GM23248 (cell line): Measurements from ENCODE around the gene SLC6A11. TPM values are rescaled to one million over a fixed set of nuclear protein-coding genes. Genes with fewer than 3 reads are reported as not detected.

Experiments
- DNase-seq: peaks from one replicate; pipeline ENCODE4 v3.0.0-alpha.2; 2015
- H2AFZ ChIP-seq: fragments of 200-600 bp; sonication (generic); 2 replicates; pipeline ENCODE4 v1.6.1; 2016; ENCODE audit warnings: antibody characterized with exemption
- H3F3A ChIP-seq: fragments of 200-600 bp; sonication (generic); 2 replicates; pipeline ENCODE4 v1.6.1; 2016; ENCODE audit warnings: mild to moderate bottlenecking, antibody characterized with exemption, mixed run types; ENCODE audit not compliant: insufficient read depth
- H3K27ac ChIP-seq: fragments of 200-600 bp; sonication (generic); 2 replicates; pipeline ENCODE4 v1.5.1; 2016; ENCODE audit warnings: mild to moderate bottlenecking
- H3K27me3 ChIP-seq: fragments of 200-600 bp; sonication (generic); replicated peaks from 2 replicates; pipeline ENCODE4 v1.6.1; 2016; ENCODE audit warnings: mild to moderate bottlenecking; ENCODE audit not compliant: insufficient read depth
- H3K36me3 ChIP-seq: fragments of 200-600 bp; sonication (generic); 2 replicates; pipeline ENCODE4 v1.6.1; 2016; ENCODE audit warnings: low read depth, mild to moderate bottlenecking
- H3K4me1 ChIP-seq: fragments of 200-600 bp; sonication (generic); 2 replicates; pipeline ENCODE4 v1.6.1; 2016; ENCODE audit warnings: mild to moderate bottlenecking; ENCODE audit not compliant: insufficient read depth
- H3K4me2 ChIP-seq: fragments of 200-600 bp; sonication (generic); one replicate; pipeline ENCODE4 v1.6.1; 2016; ENCODE audit warnings: mild to moderate bottlenecking; ENCODE audit not compliant: unreplicated experiment
- H3K4me3 ChIP-seq: fragments of 200-600 bp; sonication (generic); 2 replicates; pipeline ENCODE4 v1.5.1; 2016; ENCODE audit warnings: mild to moderate bottlenecking
- H3K79me2 ChIP-seq: fragments of 200-600 bp; sonication (generic); 2 replicates; pipeline ENCODE4 v1.6.1; 2016; ENCODE audit warnings: mild to moderate bottlenecking; ENCODE audit not compliant: insufficient read depth
- H3K9ac ChIP-seq: fragments of 200-600 bp; sonication (generic); 2 replicates; pipeline ENCODE4 v1.6.1; 2016; ENCODE audit warnings: mild to moderate bottlenecking
- H3K9me2 ChIP-seq: fragments of 200-600 bp; sonication (generic); 2 replicates; pipeline ENCODE4 v1.6.1; 2016; ENCODE audit warnings: mixed run types, mild to moderate bottlenecking, moderate library complexity; ENCODE audit not compliant: insufficient read depth
- H3K9me3 ChIP-seq: fragments of 200-600 bp; sonication (generic); one replicate; pipeline ENCODE4 v1.6.1; 2017; ENCODE audit warnings: low read depth
- H4K20me1 ChIP-seq: fragments of 200-600 bp; sonication (generic); 2 replicates; pipeline ENCODE4 v1.6.0; 2016; ENCODE audit not compliant: insufficient read depth
- EZH2 ChIP-seq: fragments of 200-600 bp; sonication (generic); IDR thresholded peaks from 2 replicates; pipeline ENCODE4 v1.6.1; 2018; ENCODE audit warnings: antibody characterized with exemption, mild to moderate bottlenecking; ENCODE audit not compliant: insufficient read depth, poor library complexity, severe bottlenecking
- EZH2phosphoT487 ChIP-seq: fragments of 200-600 bp; sonication (generic); IDR thresholded peaks from 2 replicates; pipeline ENCODE4 v1.6.1; 2018; ENCODE audit warnings: antibody characterized with exemption, moderate library complexity, mild to moderate bottlenecking, low read depth; ENCODE audit not compliant: insufficient read depth
- WGBS, 2 experiments: methylation state at CpG; one replicate each; pipeline ENCODE4 v1.1.6; 2015 to 2017; ENCODE audit warnings: low lambda C conversion rate in 2 of 2, low coverage in 1 of 2; ENCODE audit errors: missing lambda C conversion rate in 2 of 2; 5-methylcytosine and 5-hydroxymethylcytosine counted together
- in situ Hi-C: fragments of 300-500 bp; cut with MboI; formaldehyde crosslinking; loops from 2 replicates; pipeline ENCODE4 v1.15.0; 2020
- polyA plus RNA-seq: library from polyadenylated mRNA; unstranded; fragments of >200 nt; fragmentation: Nextera tagmentation; extraction: Ambion mirVana; gene quantifications from 2 replicates; pipeline ENCODE4 v1.2.1, GENCODE V29; 2016
- total RNA-seq: library from RNA; depleted of rRNA; stranded (reverse); fragments of >200 nt; shearing (Covaris generic); gene quantifications from 2 replicates; pipeline ENCODE4 v1.2.3, GENCODE V29; 2014

SLC6A11 gene
- total and polyA plus RNA-seq, 2 experiments from 2014 or later = not detected

DNA sequence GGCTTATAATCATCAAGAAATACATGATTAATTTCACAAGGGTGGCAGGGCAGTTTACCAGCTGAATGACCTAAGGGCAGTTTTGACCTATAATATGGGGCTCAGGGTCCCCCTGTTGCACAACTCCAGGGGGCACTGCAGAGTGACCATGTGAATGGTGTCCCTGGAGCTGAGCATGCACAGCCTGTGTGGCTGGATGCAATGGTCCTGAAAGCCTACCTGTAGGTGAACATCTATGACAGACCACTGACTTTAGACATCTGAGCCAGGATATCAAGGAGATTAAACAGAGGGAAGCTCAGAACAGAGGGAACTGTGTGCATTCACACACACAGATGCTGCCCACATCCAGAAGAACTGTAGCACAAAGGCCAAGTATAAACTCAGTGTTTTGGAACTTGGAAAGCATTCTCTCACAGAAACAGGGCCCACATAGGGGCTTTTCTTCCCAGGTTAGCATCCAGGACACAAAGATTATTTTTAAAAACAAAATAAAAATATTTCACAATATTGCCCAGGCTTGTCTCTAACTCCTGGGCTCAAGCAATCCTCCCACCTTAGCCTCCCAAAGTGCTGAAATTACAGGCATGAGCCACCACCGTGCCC, 7.8 kb upstream of the SLC6A11 start:
- DNase-seq = no peak
- H3K4me2 ChIP-seq = no peak overlapping the region
- 17 to 33% methylated on average over 1 of the region's 1 CpG for WGBS, 2 experiments
- H3K36me3 ChIP-seq = no peaks in the 10 kb centered on the region
- H4K20me1 ChIP-seq = no peaks in the 10 kb centered on the region
- no peak for TF ChIP-seq EZH2
- TF ChIP-seq EZH2phosphoT487 = no peak
- H3K9ac ChIP-seq = no peak overlapping the region
- no peaks in the 10 kb centered on the region for H3F3A ChIP-seq
- H3K9me3 ChIP-seq = no peaks in the 10 kb centered on the region
- in situ Hi-C loops = no loop called here
- no peaks in the 10 kb centered on the region for H3K79me2 ChIP-seq
- H3K4me3 ChIP-seq = no peak overlapping the region
- no peak overlapping the region for H2AFZ ChIP-seq
- no peaks in the 10 kb centered on the region for H3K27me3 ChIP-seq
- H3K9me2 ChIP-seq = no peaks in the 10 kb centered on the region
- H3K27ac ChIP-seq = no peak overlapping the region
- no peaks in the 10 kb centered on the region for H3K4me1 ChIP-seq

GRCh38 chr3:10808974-10809373, 7.1 kb upstream of the SLC6A11 start:
- no peaks in the 10 kb centered on the region for H3K27me3 ChIP-seq
- no peaks in the 10 kb centered on the region for H3K36me3 ChIP-seq
- no peak for DNase-seq
- no peaks in the 10 kb centered on the region for H4K20me1 ChIP-seq
- H3K27ac ChIP-seq = no peak overlapping the region
- H2AFZ ChIP-seq = no peak overlapping the region
- H3K4me3 ChIP-seq = no peak overlapping the region
- no peaks in the 10 kb centered on the region for H3K4me1 ChIP-seq
- H3K4me2 ChIP-seq = no peak overlapping the region
- H3F3A ChIP-seq = no peaks in the 10 kb centered on the region
- 19 to 30% methylated on average over 2 of the region's 2 CpGs for WGBS, 2 experiments
- in situ Hi-C loops = no loop called here
- no peaks in the 10 kb centered on the region for H3K9me3 ChIP-seq
- no peak for TF ChIP-seq EZH2phosphoT487
- TF ChIP-seq EZH2 = no peak
- no peak overlapping the region for H3K9ac ChIP-seq
- H3K79me2 ChIP-seq = no peaks in the 10 kb centered on the region
- no peaks in the 10 kb centered on the region for H3K9me2 ChIP-seq

GRCh38 chr3:10810376-10810775, 5.7 kb upstream of the SLC6A11 start:
- Histone ChIP-seq H3K36me3 (no peaks in the 10 kb centered on the region), H3K4me2 (no peak overlapping the region), H2AFZ (no peak overlapping the region), H3K9ac (no peak overlapping the region), H3K27me3 (peaks cover 5% of the 10 kb centered on the region; the same call in 1 of the 2 replicates), H3K9me3 (no peaks in the 10 kb centered on the region), H3F3A (no peaks in the 10 kb centered on the region), H3K79me2 (no peaks in the 10 kb centered on the region), H3K27ac (no peak overlapping the region), H3K4me1 (no peaks in the 10 kb centered on the region), H3K4me3 (no peak overlapping the region), H4K20me1 (no peaks in the 10 kb centered on the region), H3K9me2 (no peaks in the 10 kb centered on the region)
- TF ChIP-seq EZH2 (no peak), EZH2phosphoT487 (no peak)
- 43 to 50% methylated on average over 3 of the region's 3 CpGs for WGBS, 2 experiments
- DNase-seq = no peak
- in situ Hi-C loops = no loop called here

DNA sequence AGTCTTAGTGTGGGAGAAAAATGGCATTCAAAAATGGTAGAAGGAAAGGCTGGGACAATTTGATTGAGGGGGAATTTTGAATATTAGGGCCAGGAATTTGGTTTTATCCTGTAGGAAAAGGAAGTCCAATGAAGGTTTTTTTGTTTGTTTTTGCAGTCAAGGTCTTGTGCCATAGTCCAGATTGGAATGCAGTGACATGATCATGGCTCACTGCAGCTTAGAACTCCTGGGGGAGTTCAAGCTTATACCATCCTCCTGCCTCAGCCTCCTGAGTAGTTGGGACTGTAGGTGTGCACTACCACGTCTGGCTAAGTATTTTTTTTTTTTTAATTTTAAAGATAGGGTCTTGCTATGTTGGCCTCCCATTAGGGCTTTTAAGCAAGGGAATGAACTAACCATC, 2.6 kb upstream of the SLC6A11 start:
- Histone ChIP-seq H3F3A (no peaks in the 10 kb centered on the region), H2AFZ (no peak overlapping the region), H3K4me3 (no peak overlapping the region), H3K36me3 (no peaks in the 10 kb centered on the region), H3K4me2 (no peak overlapping the region), H4K20me1 (no peaks in the 10 kb centered on the region), H3K79me2 (no peaks in the 10 kb centered on the region), H3K9me3 (no peaks in the 10 kb centered on the region), H3K27ac (no peak overlapping the region), H3K4me1 (no peaks in the 10 kb centered on the region), H3K9me2 (no peaks in the 10 kb centered on the region), H3K27me3 (peaks cover 32% of the 10 kb centered on the region), H3K9ac (no peak overlapping the region)
- 8 to 29% methylated on average over 1 of the region's 1 CpG for WGBS, 2 experiments
- in situ Hi-C loops = no loop called here
- DNase-seq = no peak
- no peak for TF ChIP-seq EZH2phosphoT487
- TF ChIP-seq EZH2 = no peak

GRCh38 chr3:10814623-10815022, 1.4 kb upstream of the SLC6A11 start:
- no peak overlapping the region for H3K27ac ChIP-seq
- H3F3A ChIP-seq = no peaks in the 10 kb centered on the region
- 38 to 41% methylated on average over 7 of the region's 7 CpGs for WGBS, 2 experiments
- no peak overlapping the region for H3K4me3 ChIP-seq
- peaks cover 37% of the 10 kb centered on the region for H3K27me3 ChIP-seq
- DNase-seq = no peak
- H2AFZ ChIP-seq = no peak overlapping the region
- in situ Hi-C loops = no loop called here
- H4K20me1 ChIP-seq = no peaks in the 10 kb centered on the region
- no peak overlapping the region for H3K9ac ChIP-seq
- H3K79me2 ChIP-seq = no peaks in the 10 kb centered on the region
- no peak for TF ChIP-seq EZH2
- no peak for TF ChIP-seq EZH2phosphoT487
- H3K4me2 ChIP-seq = no peak overlapping the region
- no peaks in the 10 kb centered on the region for H3K36me3 ChIP-seq
- no peaks in the 10 kb centered on the region for H3K9me2 ChIP-seq
- H3K4me1 ChIP-seq = no peaks in the 10 kb centered on the region
- no peaks in the 10 kb centered on the region for H3K9me3 ChIP-seq
